ENCODE results near the gene PRKCSH. TPM values are rescaled to one million over a fixed set of nuclear protein-coding genes. Genes with fewer than 3 reads are reported as not detected.

The PRKCSH gene
- total and polyA plus RNA-seq, 10 of the 15 experiments (the other 5 are each of a cell fraction or from before 2014, with no cell fraction given): 1.1 to 280 (median 44.1) TPM

DNA sequence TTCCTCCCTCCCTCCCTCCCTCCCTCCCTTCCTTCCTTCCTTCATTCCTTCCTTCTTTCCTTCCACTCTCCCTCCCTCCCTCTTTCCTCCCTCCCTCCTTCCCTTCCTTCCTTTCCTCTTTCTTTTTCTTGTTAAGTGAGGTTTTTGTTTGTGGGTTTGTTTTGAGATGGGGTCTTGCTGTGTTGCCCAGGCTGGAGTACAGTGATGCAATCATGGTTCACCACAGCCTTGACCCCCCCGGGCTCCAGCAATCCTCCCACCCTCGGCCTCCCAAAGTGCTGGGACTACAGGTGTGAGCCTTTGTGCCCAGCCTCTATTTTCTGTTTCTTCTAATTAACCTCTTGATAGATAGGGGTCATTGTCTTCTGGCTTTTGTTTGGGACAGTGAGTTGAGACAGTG, 26.0 kb downstream of the PRKCSH start:
- Histone ChIP-seq H3K9me3 (replicated peaks; ENCODE audit: control insufficient read depth, insufficient read depth, low read length) (no peaks in the 10 kb centered on the region), H3K4me2 (ENCODE audit: control insufficient read depth, insufficient read depth) (no peak overlapping the region), H3K36me3 (ENCODE audit: control insufficient read depth in 2 of 2, insufficient read depth in 2 of 2, low read length in 1 of 2) (no peaks in the 10 kb centered on the region), H3K27ac (ENCODE audit: control insufficient read depth, insufficient read depth) (no peak overlapping the region), H3K4me3 (no peak overlapping the region), H3K79me2 (ENCODE audit: control insufficient read depth, insufficient read depth, low read length) (no peaks in the 10 kb centered on the region), H3K27me3 (replicated peaks in 1 of 2; ENCODE audit: control insufficient read depth in 2 of 2, insufficient read depth in 2 of 2, low read length in 1 of 2) (no peaks in the 10 kb centered on the region), H2AFZ (ENCODE audit: control insufficient read depth, low read depth, low read length) (no peak overlapping the region), H3K4me1 (ENCODE audit: control insufficient read depth, insufficient read depth, low read length) (no peaks in the 10 kb centered on the region; the same call in 1 of the 2 replicates), H4K20me1 (ENCODE audit: control insufficient read depth, insufficient read depth) (no peaks in the 10 kb centered on the region), H3K9ac (ENCODE audit: control insufficient read depth, insufficient read depth, low read length) (no peak overlapping the region)
- FAIRE-seq (no peak), ATAC-seq (no peak), DNase-seq (ENCODE audit: low read depth, low spot score) (no peak)
- intact Hi-C loops (cut with micrococcal nuclease; ENCODE audit: unreplicated experiment) (no loop called here), in situ Hi-C loops (cut with MboI) (no loop called here)
- TF ChIP-seq SUZ12 (IDR thresholded peaks at IDR 0.05; ENCODE audit: unreplicated experiment) (no peak), RAD21 (IDR thresholded peaks at IDR 0.05; ENCODE audit: insufficient read depth, low read depth, low read length) (no peak), SIX5 (IDR thresholded peaks at IDR 0.05; ENCODE audit: low read depth, low read length, severe bottlenecking) (no peak), POLR2AphosphoS5 (IDR thresholded peaks at IDR 0.05; ENCODE audit: low read length) (no peak), ZBED1 (IDR thresholded peaks at IDR 0.05; ENCODE audit: borderline replicate concordance) (no peak), NR2C1 (IDR thresholded peaks at IDR 0.05) (no peak), NFYB (IDR thresholded peaks at IDR 0.05; ENCODE audit: insufficient read depth, low read depth, low read length) (no peak), IKZF2 (IDR thresholded peaks at IDR 0.05) (no peak), MEF2A (IDR thresholded peaks at IDR 0.05; ENCODE audit: insufficient read depth, low read depth, low read length) (no peak), MYC (IDR thresholded peaks at IDR 0.05; ENCODE audit: insufficient read depth, insufficient read length, insufficient replicate concordance, low read length, severe bottlenecking) (no peak), STAT1 (conservative IDR thresholded peaks at IDR 0.05) (no peak), ZNF217 (IDR thresholded peaks at IDR 0.05) (no peak), YY1 (IDR thresholded peaks at IDR 0.05; ENCODE audit: low read depth, low read length) (no peak), FOXK2 (IDR thresholded peaks at IDR 0.05) (no peak), CEBPB (IDR thresholded peaks at IDR 0.05; ENCODE audit: borderline replicate concordance in 1 of 2, low read depth in 2 of 2, low read length in 2 of 2) (no peak)
- TF ChIP-seq, protein P1, sequence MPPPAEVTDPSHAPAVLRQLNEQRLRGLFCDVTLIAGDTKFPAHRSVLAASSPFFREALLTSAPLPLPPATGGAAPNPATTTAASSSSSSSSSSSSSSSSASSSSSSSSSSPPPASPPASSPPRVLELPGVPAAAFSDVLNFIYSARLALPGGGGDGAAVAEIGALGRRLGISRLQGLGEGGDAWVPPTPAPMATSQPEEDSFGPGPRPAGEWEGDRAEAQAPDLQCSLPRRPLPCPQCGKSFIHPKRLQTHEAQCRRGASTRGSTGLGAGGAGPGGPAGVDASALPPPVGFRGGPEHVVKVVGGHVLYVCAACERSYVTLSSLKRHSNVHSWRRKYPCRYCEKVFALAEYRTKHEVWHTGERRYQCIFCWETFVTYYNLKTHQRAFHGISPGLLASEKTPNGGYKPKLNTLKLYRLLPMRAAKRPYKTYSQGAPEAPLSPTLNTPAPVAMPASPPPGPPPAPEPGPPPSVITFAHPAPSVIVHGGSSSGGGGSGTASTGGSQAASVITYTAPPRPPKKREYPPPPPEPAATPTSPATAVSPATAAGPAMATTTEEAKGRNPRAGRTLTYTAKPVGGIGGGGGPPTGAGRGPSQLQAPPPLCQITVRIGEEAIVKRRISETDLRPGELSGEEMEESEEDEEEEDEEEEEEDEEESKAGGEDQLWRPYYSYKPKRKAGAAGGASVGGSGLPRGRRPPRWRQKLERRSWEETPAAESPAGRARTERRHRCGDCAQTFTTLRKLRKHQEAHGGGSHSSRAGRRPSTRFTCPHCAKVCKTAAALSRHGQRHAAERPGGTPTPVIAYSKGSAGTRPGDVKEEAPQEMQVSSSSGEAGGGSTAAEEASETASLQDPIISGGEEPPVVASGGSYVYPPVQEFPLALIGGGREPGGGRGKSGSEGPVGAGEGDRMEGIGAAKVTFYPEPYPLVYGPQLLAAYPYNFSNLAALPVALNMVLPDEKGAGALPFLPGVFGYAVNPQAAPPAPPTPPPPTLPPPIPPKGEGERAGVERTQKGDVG (CRISPR knock-in tag; IDR thresholded peaks at IDR 0.05): no peak
- TF ChIP-seq, protein P2, sequence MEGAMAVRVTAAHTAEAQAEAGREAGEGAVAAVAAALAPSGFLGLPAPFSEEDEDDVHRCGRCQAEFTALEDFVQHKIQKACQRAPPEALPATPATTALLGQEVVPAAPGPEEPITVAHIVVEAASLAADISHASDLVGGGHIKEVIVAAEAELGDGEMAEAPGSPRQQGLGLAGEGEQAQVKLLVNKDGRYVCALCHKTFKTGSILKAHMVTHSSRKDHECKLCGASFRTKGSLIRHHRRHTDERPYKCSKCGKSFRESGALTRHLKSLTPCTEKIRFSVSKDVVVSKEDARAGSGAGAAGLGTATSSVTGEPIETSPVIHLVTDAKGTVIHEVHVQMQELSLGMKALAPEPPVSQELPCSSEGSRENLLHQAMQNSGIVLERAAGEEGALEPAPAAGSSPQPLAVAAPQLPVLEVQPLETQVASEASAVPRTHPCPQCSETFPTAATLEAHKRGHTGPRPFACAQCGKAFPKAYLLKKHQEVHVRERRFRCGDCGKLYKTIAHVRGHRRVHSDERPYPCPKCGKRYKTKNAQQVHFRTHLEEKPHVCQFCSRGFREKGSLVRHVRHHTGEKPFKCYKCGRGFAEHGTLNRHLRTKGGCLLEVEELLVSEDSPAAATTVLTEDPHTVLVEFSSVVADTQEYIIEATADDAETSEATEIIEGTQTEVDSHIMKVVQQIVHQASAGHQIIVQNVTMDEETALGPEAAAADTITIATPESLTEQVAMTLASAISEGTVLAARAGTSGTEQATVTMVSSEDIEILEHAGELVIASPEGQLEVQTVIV (IDR thresholded peaks at IDR 0.05; ENCODE audit: borderline replicate concordance, partially characterized antibody): no peak
- TF ChIP-seq, protein P3, sequence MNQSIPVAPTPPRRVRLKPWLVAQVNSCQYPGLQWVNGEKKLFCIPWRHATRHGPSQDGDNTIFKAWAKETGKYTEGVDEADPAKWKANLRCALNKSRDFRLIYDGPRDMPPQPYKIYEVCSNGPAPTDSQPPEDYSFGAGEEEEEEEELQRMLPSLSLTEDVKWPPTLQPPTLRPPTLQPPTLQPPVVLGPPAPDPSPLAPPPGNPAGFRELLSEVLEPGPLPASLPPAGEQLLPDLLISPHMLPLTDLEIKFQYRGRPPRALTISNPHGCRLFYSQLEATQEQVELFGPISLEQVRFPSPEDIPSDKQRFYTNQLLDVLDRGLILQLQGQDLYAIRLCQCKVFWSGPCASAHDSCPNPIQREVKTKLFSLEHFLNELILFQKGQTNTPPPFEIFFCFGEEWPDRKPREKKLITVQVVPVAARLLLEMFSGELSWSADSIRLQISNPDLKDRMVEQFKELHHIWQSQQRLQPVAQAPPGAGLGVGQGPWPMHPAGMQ (IDR thresholded peaks at IDR 0.05; ENCODE audit: borderline replicate concordance): no peak
- BruUV-seq (replicated peaks): no TSS peak
- POLR2A ChIA-PET: no interaction called here
- SMC1A ChIA-PET (ENCODE audit: uncharacterized antibody, unreplicated experiment): no interaction called here
- RAD21 ChIA-PET (ENCODE audit: unreplicated experiment): interaction anchor here (0.7 kb wide), 1 partner anchor 25 kb away, joined by 3 read pairs; no protein-coding TSS in a partner anchor
- CTCF ChIA-PET: interaction anchor here (0.6 to 1.6 kb wide), 3 partner anchors 10 to 78 kb away, joined by 3 to 5 read pairs (median 3); no protein-coding TSS in a partner anchor
- WGBS (ENCODE audit: insufficient coverage, insufficient replicate concordance, low lambda C conversion rate, missing lambda C conversion rate): 44% methylated on average over 2 of the region's 2 CpGs

All from GM12878 (cell line).